Keratinocyte (primary cell): Measurements from ENCODE around the gene SPAG9.

Source experiments
- CTCF ChIP-seq, 3 experiments: IDR thresholded peaks in 1 of 3; conservative IDR thresholded peaks in 1 of 3; optimal IDR thresholded peaks in 1 of 3; 2 replicates in 2 of 3; 3 replicates in 1 of 3; pipeline versions ENCODE3 to v1.5.1; 2011; ENCODE audit warnings: low read length in 3 of 3, mild to moderate bottlenecking in 3 of 3, moderate library complexity in 2 of 3, control low read depth in 1 of 3, inconsistent platforms in 1 of 3; ENCODE audit not compliant: insufficient read depth in 2 of 3; ENCODE audit errors: extremely low read depth in 1 of 3
- EZH2 ChIP-seq: IDR thresholded peaks from one replicate; pipeline ENCODE4 v1.6.1; 2012; ENCODE audit warnings: inconsistent platforms, mild to moderate bottlenecking, low read length, moderate library complexity

- TF ChIP-seq CTCF (optimal IDR thresholded peaks at IDR 0.05 in 1 of 3, IDR thresholded peaks at IDR 0.05 in 1 of 3, conservative IDR thresholded peaks at IDR 0.05 in 1 of 3; ENCODE audit: extremely low read depth in 1 of 3, insufficient read depth in 2 of 3, low read length in 3 of 3) (no peak), EZH2 (no peak)
Measured at GRCh38 chr17:51147650-51148049, 27.0 kb upstream of the SPAG9 start.
